IPS DF 4.7 (cell line): ENCODE data around the gene RAN.
"Not testable (repeated sequence)": the region's sequence is repeated elsewhere in the genome, so short reads cannot be mapped to it uniquely, and the experiment has no call there.

Experiments used
- DNase-seq: peaks from one replicate; pipeline ENCODE4 v3.0.0-alpha.2; 2013; ENCODE audit warnings: low spot score; ENCODE audit errors: extremely low read depth

Gene RAN

GRCh38 chr12:130878193-130879185 lies 6.6 kb downstream of the RAN start:
- no peak for DNase-seq

GRCh38 chr12:130879212-130879686 lies 7.4 kb downstream of the RAN start:
- no peak for DNase-seq

GRCh38 chr12:130879781-130880389 lies 8.0 kb downstream of the RAN start:
- no peak for DNase-seq

GRCh38 chr12:130880411-130880885 lies 8.6 kb downstream of the RAN start:
- no peak for DNase-seq

- no peak for DNase-seq
Measured at GRCh38 chr12:130881046-130881445, 9.2 kb downstream of the RAN start.

GRCh38 chr12:130881548-130881947 lies 9.7 kb downstream of the RAN start:
- DNase-seq: no peak

- DNase-seq: not testable (repeated sequence)
Measured at GRCh38 chr12:130887190-130887589, 15.3 kb downstream of the RAN start.

- no peak for DNase-seq
Measured at GRCh38 chr12:130904064-130904463, 32.2 kb downstream of the RAN start.

GRCh38 chr12:130904936-130905455 lies 33.1 kb downstream of the RAN start:
- not testable (repeated sequence) for DNase-seq

GRCh38 chr12:130909111-130909510 lies 37.2 kb downstream of the RAN start:
- DNase-seq: no peak

- DNase-seq: no peak
Measured at GRCh38 chr12:130911193-130911592, 39.3 kb downstream of the RAN start.

GRCh38 chr12:130911933-130912332 lies 40.1 kb downstream of the RAN start:
- no peak for DNase-seq

GRCh38 chr12:130916241-130916911 lies 44.5 kb downstream of the RAN start:
- DNase-seq: peak; percentile 64

- no peak for DNase-seq
Measured at GRCh38 chr12:130917607-130918006, 45.7 kb downstream of the RAN start.

GRCh38 chr12:130919086-130919485 lies 47.2 kb downstream of the RAN start:
- no peak for DNase-seq

GRCh38 chr12:130920119-130920703 lies 48.3 kb downstream of the RAN start:
- DNase-seq: no peak

- DNase-seq: no peak
Measured at GRCh38 chr12:130920723-130921381, 49.0 kb downstream of the RAN start.

GRCh38 chr12:130922511-130922953 lies 50.7 kb downstream of the RAN start:
- no peak for DNase-seq

GRCh38 chr12:130924966-130925665 lies 53.2 kb downstream of the RAN start:
- DNase-seq: no peak

GRCh38 chr12:130925666-130926015 lies 53.8 kb downstream of the RAN start:
- no peak for DNase-seq
